ENCODE results near the gene CAPZB. TPM values are rescaled to one million over a fixed set of nuclear protein-coding genes. Genes with fewer than 3 reads are reported as not detected.

CAPZB gene
- polyA plus RNA-seq, 1 donor from 2014 or later, result 159 TPM

- H4K20me1 ChIP-seq (ENCODE audit: insufficient read depth), result no peaks in the 10 kb centered on the region
- H3K4me2 ChIP-seq (ENCODE audit: low read length), result no peak overlapping the region
- no peaks in the 10 kb centered on the region for H3F3A ChIP-seq (ENCODE audit: insufficient read depth, low read length, poor library complexity, severe bottlenecking)
- no peaks in the 10 kb centered on the region for H3K79me2 ChIP-seq (replicated peaks; ENCODE audit: insufficient read depth, low read length)
- H3K27ac ChIP-seq (ENCODE audit: low read length), result no peak overlapping the region
- no peaks in the 10 kb centered on the region for H3K36me3 ChIP-seq (ENCODE audit: insufficient read depth, low read length)
- no peak overlapping the region for H3K4me3 ChIP-seq (ENCODE audit: low read length)
- no peaks in the 10 kb centered on the region for H3K9me3 ChIP-seq (ENCODE audit: low read length)
- H2AFZ ChIP-seq (ENCODE audit: low read depth, low read length), result no peak overlapping the region
- H3K9ac ChIP-seq (ENCODE audit: low read length), result no peak overlapping the region
- peak; percentile 15 for TF ChIP-seq RAD21 (conservative IDR thresholded peaks at IDR 0.05)
- TF ChIP-seq EP300 (conservative IDR thresholded peaks at IDR 0.05; ENCODE audit: poor library complexity, severe bottlenecking), result no peak
- TF ChIP-seq CTCF (IDR thresholded peaks at IDR 0.05; ENCODE audit: poor library complexity, severe bottlenecking), result peak; percentile 69
- no peak for TF ChIP-seq MXI1 (conservative IDR thresholded peaks at IDR 0.05; ENCODE audit: poor library complexity, severe bottlenecking)
- no peak for TF ChIP-seq TAF1 (IDR thresholded peaks at IDR 0.05; ENCODE audit: low read depth)
- no peaks in the 10 kb centered on the region for H3K27me3 ChIP-seq (ENCODE audit: insufficient read depth, low read depth, low read length)
- no peaks in the 10 kb centered on the region for H3K9me2 ChIP-seq (ENCODE audit: insufficient read depth, low read length)
Observed at GRCh38 chr1:19341201-19342061, 143.9 kb downstream of the CAPZB start.

GRCh38 chr1:19340387-19340937 is 144.9 kb downstream of the CAPZB start:
- H4K20me1 ChIP-seq (ENCODE audit: insufficient read depth), result no peaks in the 10 kb centered on the region
- TF ChIP-seq MXI1 (conservative IDR thresholded peaks at IDR 0.05; ENCODE audit: poor library complexity, severe bottlenecking) (no peak), CTCF (IDR thresholded peaks at IDR 0.05; ENCODE audit: poor library complexity, severe bottlenecking) (no peak), EZH2 (IDR thresholded peaks at IDR 0.05; ENCODE audit: borderline replicate concordance, insufficient read depth, low read length, poor library complexity, severe bottlenecking) (no peak), POLR2AphosphoS5 (IDR thresholded peaks at IDR 0.05) (no peak), REST (IDR thresholded peaks at IDR 0.05; ENCODE audit: borderline replicate concordance) (no peak), EP300 (conservative IDR thresholded peaks at IDR 0.05; ENCODE audit: poor library complexity, severe bottlenecking) (no peak), SMC3 (conservative IDR thresholded peaks at IDR 0.05; ENCODE audit: poor library complexity) (no peak), RAD21 (conservative IDR thresholded peaks at IDR 0.05) (no peak), TAF1 (IDR thresholded peaks at IDR 0.05; ENCODE audit: low read depth) (no peak)

More at GRCh38 chr1:19340387-19340937, 144.9 kb downstream of the CAPZB start:
- Histone ChIP-seq H3K79me2 (replicated peaks; ENCODE audit: insufficient read depth, low read length) (no peaks in the 10 kb centered on the region), H3F3A (ENCODE audit: insufficient read depth, low read length, poor library complexity, severe bottlenecking) (no peaks in the 10 kb centered on the region), H3K4me2 (ENCODE audit: low read length) (no peak overlapping the region), H3K9ac (ENCODE audit: low read length) (no peak overlapping the region), H3K36me3 (ENCODE audit: insufficient read depth, low read length) (no peaks in the 10 kb centered on the region), H3K4me3 (ENCODE audit: low read length) (no peak overlapping the region), H3K27me3 (ENCODE audit: insufficient read depth, low read depth, low read length) (no peaks in the 10 kb centered on the region), H3K27ac (ENCODE audit: low read length) (no peak overlapping the region), H3K9me3 (ENCODE audit: low read length) (no peaks in the 10 kb centered on the region), H3K9me2 (ENCODE audit: insufficient read depth, low read length) (no peaks in the 10 kb centered on the region), H2AFZ (ENCODE audit: low read depth, low read length) (no peak overlapping the region)
